HepG2 (cell line): Measurements from ENCODE around the gene ZBTB21. TPM values are rescaled to one million over a fixed set of nuclear protein-coding genes. Genes with fewer than 3 reads are reported as not detected.
A peak's percentile ranks its signal among the peaks of the same experiment; 100 is the strongest.

Source experiments
- ATAC-seq: fragments of 200-7000 bp; cut with Tn5 transposase; 3 replicates; pipeline ENCODE4 v1.9.1; 2020; ENCODE audit warnings: mild to moderate bottlenecking, moderate library complexity
- Bru-seq: library from RNA; stranded (reverse); fragments of 400-500 nt; gene quantifications from one replicate; lab custom pipeline; 2021; lab: Mats Ljungman, UMichigan
- BruChase-seq, 2 experiments: library from RNA; stranded (reverse); fragments of 400-500 nt; gene quantifications; one replicate each; lab custom pipeline; 2021; lab: Mats Ljungman, UMichigan
- BruUV-seq: library from RNA; stranded (reverse); fragments of 400-500 nt; replicated peaks from 2 replicates; lab custom pipeline; 2021; lab: Mats Ljungman, UMichigan
- CTCF ChIA-PET: fragments of 300-600 bp; formaldehyde crosslinking; extraction: SDS; loops from one replicate; lab custom pipeline; 2021; ENCODE audit warnings: low total read pairs, inconsistent platforms, low intra/inter-chr PET ratio; lab: Yijun Ruan, JAX
- POLR2A ChIA-PET: fragments of 350-600 bp; sonication (Branson Sonifier 250); formaldehyde crosslinking; loops from one replicate; lab custom pipeline; 2020; ENCODE audit warnings: antibody characterized with exemption, inconsistent platforms; lab: Yijun Ruan, JAX
- DNase-seq: peaks from one replicate; pipeline ENCODE4 v3.0.0-alpha.2; 2015; ENCODE audit warnings: low spot score
- FAIRE-seq: peaks from 3 replicates; lab custom pipeline; 2011; peaks lifted over from hg19 to GRCh38; lab: Jason Lieb, UNC
- H2AFZ ChIP-seq: one replicate; pipeline ENCODE4 v1.6.1; 2011; ENCODE audit warnings: low read length, inconsistent platforms
- H3K27ac ChIP-seq: fragments of 300-600 bp; 3 replicates; pipeline ENCODE4 v1.8.0; 2011; ENCODE audit warnings: mixed run types, mild to moderate bottlenecking, mixed read lengths, low read length, inconsistent platforms; ENCODE audit not compliant: insufficient read depth; ENCODE audit errors: extremely low read length
- H3K27me3 ChIP-seq, 2 experiments: fragments of 200-600 bp in 1 of 2; 2 replicates in 1 of 2; 3 replicates in 1 of 2; pipeline versions ENCODE4 v1.6.0 to v1.8.0; 2011; ENCODE audit warnings: low read length in 2 of 2, mild to moderate bottlenecking in 2 of 2, moderate library complexity in 2 of 2, inconsistent platforms in 1 of 2; ENCODE audit not compliant: insufficient read depth in 2 of 2, control insufficient read depth in 1 of 2
- H3K36me3 ChIP-seq, 2 experiments: fragments of 200-600 bp in 1 of 2; replicated peaks in 1 of 2; 2 replicates in 1 of 2; 3 replicates in 1 of 2; pipeline versions ENCODE4 v1.5.1 to v1.8.0; 2011; ENCODE audit warnings: low read length in 2 of 2, inconsistent platforms in 1 of 2; ENCODE audit not compliant: insufficient read depth in 2 of 2, control insufficient read depth in 1 of 2
- H3K4me1 ChIP-seq: 2 replicates; pipeline ENCODE4 v1.5.1; 2012; ENCODE audit warnings: low read length, inconsistent platforms; ENCODE audit not compliant: insufficient read depth
- H3K4me2 ChIP-seq: 2 replicates; pipeline ENCODE4 v1.6.0; 2011; ENCODE audit warnings: low read depth, low read length, inconsistent platforms
- H3K4me3 ChIP-seq, 3 experiments: fragments of 200-600 bp in 1 of 3; sonication (generic), shearing (Covaris generic) in 1 of 3; replicated peaks in 1 of 3; 2 replicates each; pipeline ENCODE4 v1.5.1; 2011 to 2016; ENCODE audit warnings: low read length in 3 of 3, inconsistent platforms in 2 of 3, low read depth in 2 of 3, mild to moderate bottlenecking in 2 of 3, control low read depth in 1 of 3, mixed read lengths in 1 of 3; ENCODE audit not compliant: insufficient read depth in 1 of 3
- H3K79me2 ChIP-seq: one replicate; pipeline ENCODE4 v1.6.1; 2011; ENCODE audit warnings: low read length, inconsistent platforms; ENCODE audit not compliant: insufficient read depth
- H3K9ac ChIP-seq: 2 replicates; pipeline ENCODE4 v1.6.0; 2011; ENCODE audit warnings: mild to moderate bottlenecking, low read depth, low read length, inconsistent platforms; ENCODE audit not compliant: insufficient read depth
- H3K9me3 ChIP-seq: 2 replicates; pipeline ENCODE4 v1.5.1; 2012; ENCODE audit warnings: mild to moderate bottlenecking, low read length
- H4K20me1 ChIP-seq: 2 replicates; pipeline ENCODE4 v1.6.0; 2011; ENCODE audit warnings: inconsistent platforms, mild to moderate bottlenecking, low read length, moderate library complexity; ENCODE audit not compliant: insufficient read depth
- GTF3A ChIP-seq: sonication (generic); formaldehyde crosslinking; conservative IDR thresholded peaks from 2 replicates; pipeline ENCODE4 v1.4.0; 2020; ENCODE audit warnings: mild to moderate bottlenecking, missing genetic modification reagents
- NFE2L2 ChIP-seq: fragments of 150-350 bp; IDR thresholded peaks from 2 replicates; pipeline ENCODE4 v1.6.1; 2014; ENCODE audit warnings: low read length
- PAWR ChIP-seq: sonication (generic); formaldehyde crosslinking; IDR thresholded peaks from 2 replicates; pipeline ENCODE4 v1.4.0; 2020; ENCODE audit warnings: missing genetic modification reagents, mild to moderate bottlenecking, borderline replicate concordance
- TBX3 ChIP-seq: fragments of 450-650 bp; IDR thresholded peaks from 2 replicates; pipeline ENCODE4 v1.6.1; 2017; ENCODE audit warnings: antibody characterized with exemption, mild to moderate bottlenecking, inconsistent platforms, borderline replicate concordance
- ZNF17 ChIP-seq: sonication (generic); formaldehyde crosslinking; IDR thresholded peaks from 2 replicates; pipeline ENCODE4 v1.5.0; 2020; ENCODE audit warnings: mild to moderate bottlenecking, missing genetic modification reagents
- ZNF263 ChIP-seq: sonication (generic); formaldehyde crosslinking; IDR thresholded peaks from 2 replicates; pipeline ENCODE4 v1.4.0; 2020; ENCODE audit warnings: missing genetic modification reagents
- ZNF329 ChIP-seq: sonication (generic); formaldehyde crosslinking; IDR thresholded peaks from 2 replicates; pipeline ENCODE4 v1.9.0; 2021; ENCODE audit warnings: low read depth, mild to moderate bottlenecking, missing genetic modification reagents
- ZSCAN20 ChIP-seq: sonication (generic); formaldehyde crosslinking; IDR thresholded peaks from 2 replicates; pipeline ENCODE4 v1.4.0; 2020; ENCODE audit warnings: missing genetic modification reagents, mild to moderate bottlenecking, borderline replicate concordance
- WGBS: methylation state at CpG from one replicate; pipeline ENCODE4 v1.1.6; 2017; ENCODE audit warnings: low lambda C conversion rate; 5-methylcytosine and 5-hydroxymethylcytosine counted together
- in situ Hi-C: cut with HindIII; loops from 2 replicates; pipeline ENCODE4 v1.10.0; 2017; ENCODE audit warnings: low pct_unique_long_range_greater_than_20kb; ENCODE audit not compliant: extremely low pct_ligation_motif_present
- intact Hi-C: fragments of 100-400 bp; cut with micrococcal nuclease; formaldehyde crosslinking; loops from one replicate; pipeline ENCODE4 v1.10.0; 2022; ENCODE audit not compliant: unreplicated experiment
- long read RNA-seq, 2 experiments: library from RNA in 1 of 2; library from polyadenylated mRNA in 1 of 2; stranded (forward) in 1 of 2; unstranded in 1 of 2; transcript quantifications; one replicate each; pipeline ENCODE4 v2.0.0, GENCODE V29; 2019 to 2022
- polyA minus RNA-seq, 3 experiments: library from RNA; depleted of rRNA, polyadenylated mRNA; stranded (reverse); fragments of >200 nt; gene quantifications; 2 replicates each; pipeline ENCODE4 v1.2.3, GENCODE V29; 2011; ENCODE audit warnings: low replicate concordance in 1 of 3
- polyA plus RNA-seq, 8 experiments: library from polyadenylated mRNA; depleted of rRNA in 3 of 8; stranded (reverse) in 7 of 8; unstranded in 1 of 8; fragments of >200 nt; fragmentation: Illumina TruSeq in 4 of 8; extraction: Trizol in 4 of 8; gene quantifications; 2 replicates each; pipeline versions ENCODE4 v1.2.1 to v1.2.3, GENCODE V29; 2011 to 2016; ENCODE audit warnings: low read depth in 4 of 8, missing spikeins in 1 of 8, mixed read lengths in 1 of 8; ENCODE audit not compliant: insufficient read depth in 1 of 8
- total RNA-seq, 5 experiments: library from RNA; depleted of rRNA; stranded (reverse); fragments of >200 nt; fragmentation: Illumina TruSeq; extraction: Trizol; gene quantifications; 2 replicates each; pipeline ENCODE4 v1.2.3, GENCODE V29; 2016; ENCODE audit warnings: low read depth in 1 of 5
- TF ChIP-seq, protein P1 (sequence below): sonication (generic); formaldehyde crosslinking; IDR thresholded peaks from 2 replicates; pipeline ENCODE4 v1.9.0; 2021; ENCODE audit warnings: missing genetic modification reagents, borderline replicate concordance
- TF ChIP-seq, protein P2 (sequence below): sonication (generic); formaldehyde crosslinking; IDR thresholded peaks from 2 replicates; pipeline ENCODE4 v1.4.0; 2020; ENCODE audit warnings: missing genetic modification reagents
- TF ChIP-seq, protein P3 (sequence below): sonication (generic); formaldehyde crosslinking; IDR thresholded peaks from 2 replicates; pipeline ENCODE4 v1.5.1; 2020; ENCODE audit warnings: mild to moderate bottlenecking, moderate library complexity, missing genetic modification reagents

The ZBTB21 gene
- total RNA-seq (2016; rRNA removed; fragmentation: Illumina TruSeq; extraction: Trizol) (6.1 and 7.7 TPM in 2 replicates), polyA plus RNA-seq (2011; rRNA removed) (2.5 and 4.5 TPM in 2 replicates), polyA minus RNA-seq (2011; rRNA and poly(A)+ RNA removed; ENCODE audit: low replicate concordance) (6.1 and 21.7 TPM in 2 replicates), Bru-seq, nascent RNA (percentile 78 among the genes with signal in this experiment), BruChase-seq, experiment 1, labeled RNA remaining after a 6-hour chase (percentile 79 among the genes with signal in this experiment), BruChase-seq, experiment 2, labeled RNA remaining after a 2-hour chase (percentile 86 among the genes with signal in this experiment)
- total RNA-seq (2016; cell fraction: cytosol; rRNA removed; fragmentation: Illumina TruSeq; extraction: Trizol; ENCODE audit: low read depth) = 0.97 and 1.3 TPM in 2 replicates
- total RNA-seq (2016; cell fraction: insoluble cytoplasmic fraction; rRNA removed; fragmentation: Illumina TruSeq; extraction: Trizol) = 5.5 and 8.3 TPM in 2 replicates
- total RNA-seq (2016; cell fraction: membrane; rRNA removed; fragmentation: Illumina TruSeq; extraction: Trizol) = 3.0 and 3.4 TPM in 2 replicates
- 8.5 and 10.3 TPM in 2 replicates for total RNA-seq (2016; cell fraction: nucleus; rRNA removed; fragmentation: Illumina TruSeq; extraction: Trizol)
- 1.6 and 2.3 TPM in 2 replicates for polyA plus RNA-seq (2011; cell fraction: cytosol; rRNA removed)
- 4.3 and 8.3 TPM in 2 replicates for polyA plus RNA-seq (2011; cell fraction: nucleus; rRNA removed)
- polyA plus RNA-seq (2012) = 3.7 and 5.1 TPM in 2 replicates
- 0.25 TPM in 2 replicates for polyA plus RNA-seq (2016; cell fraction: cytosol; fragmentation: Illumina TruSeq; extraction: Trizol; ENCODE audit: low read depth)
- 5.7 and 5.8 TPM in 2 replicates for polyA plus RNA-seq (2016; cell fraction: insoluble cytoplasmic fraction; fragmentation: Illumina TruSeq; extraction: Trizol; ENCODE audit: low read depth)
- polyA plus RNA-seq (2016; cell fraction: membrane; fragmentation: Illumina TruSeq; extraction: Trizol; ENCODE audit: low read depth) = 0.60 and 0.90 TPM in 2 replicates
- 8.0 and 9.0 TPM in 2 replicates for polyA plus RNA-seq (2016; cell fraction: nucleus; fragmentation: Illumina TruSeq; extraction: Trizol; ENCODE audit: insufficient read depth, low read depth)
- 4.0 and 6.0 TPM in 2 replicates for polyA minus RNA-seq (2011; cell fraction: cytosol; rRNA and poly(A)+ RNA removed)
- 14.5 and 16.0 TPM in 2 replicates for polyA minus RNA-seq (2011; cell fraction: nucleus; rRNA and poly(A)+ RNA removed)
- long read RNA-seq, experiment 1 = 0 reads
- long read RNA-seq, experiment 2, partial matches to known transcripts = 0 of 7 reads
- long read RNA-seq, experiment 2, other reads (novel, unspliced or antisense) = 7 of 7 reads

DNA sequence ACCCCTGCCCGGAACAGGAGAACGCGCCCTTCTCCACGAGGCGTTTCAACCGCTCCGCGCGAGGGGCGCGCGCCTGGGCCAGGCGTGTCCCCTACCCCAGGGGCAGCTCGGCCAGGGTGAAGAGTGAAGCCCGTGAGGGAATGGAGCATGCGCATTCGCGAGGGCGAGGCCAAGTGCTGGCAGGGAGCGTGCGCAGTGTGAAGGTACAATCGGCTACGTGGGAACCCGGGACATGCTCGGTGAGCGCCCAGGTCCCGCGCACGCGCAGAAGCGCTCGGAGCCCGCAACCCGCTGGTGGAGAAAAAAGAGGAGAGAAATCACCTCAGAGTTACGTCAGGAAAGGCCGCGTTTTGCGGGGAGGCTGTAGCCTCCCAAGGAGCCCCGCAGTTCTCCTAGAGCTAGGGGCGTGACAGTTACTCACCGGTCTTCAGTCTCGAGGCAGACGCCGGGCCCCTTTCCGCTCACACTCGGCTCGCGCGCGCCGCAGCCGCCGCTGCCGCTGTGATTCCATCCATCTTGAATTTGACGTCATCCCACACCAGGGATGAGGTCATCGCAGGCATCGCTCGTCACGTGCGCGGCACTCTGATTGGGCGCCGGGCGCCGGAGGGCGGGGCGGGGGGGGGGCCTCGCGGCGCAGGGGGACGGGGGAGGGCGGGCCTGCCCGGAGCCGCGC lies at the start of gene ZBTB21:
TSS of gene ZBTB21 (minus strand) at position 530 of the 676 bp plus-strand sequence. CDS start 16,265 bp downstream, outside the sequence.
- Histone ChIP-seq H3K79me2 (peaks cover 29% of the 10 kb centered on the region), H3K9me3 (0 out of 2 replicates have a peak, but pooled peaks cover 4% of the 10 kb centered on the region), H3K9ac (peak within 1 kb of the TSS; percentile 94), H3K4me2 (peak within 1 kb of the TSS; percentile 87), H4K20me1 (no peaks in the 10 kb centered on the region), H3K36me3 (peaks cover 0 to 7% of the 10 kb centered on the region in 2 experiments; a peak in 1 of 5 replicates), H3K4me3 (peak within 1 kb of the TSS; percentile 71 to 91 (median 78)), H3K4me1 (peaks cover 33% of the 10 kb centered on the region), H3K27me3 (no peaks in the 10 kb centered on the region), H2AFZ (peak within 1 kb of the TSS; percentile 49), H3K27ac (peak within 1 kb of the TSS; percentile 98)
- peak; percentile 96 for DNase-seq
- ChIA-PET POLR2A (interaction anchor here (0.7 to 1.0 kb wide), 4 partner anchors 11 to 84 kb away, joined by 3 to 4 read pairs (median 3); no protein-coding TSS in a partner anchor), CTCF (interaction anchor here (2.1 kb wide), 1 partner anchor 108 kb away, joined by 6 read pairs; no protein-coding TSS in a partner anchor)
- peak; percentile 62 for FAIRE-seq
- peak; percentile 87 for ATAC-seq
- intact Hi-C loops = no loop called here
- BruUV-seq = no TSS peak
- whole genome bisulfite sequencing = 2% methylated on average over 9 of the region's 75 CpGs
- in situ Hi-C loops = no loop called here
- TF ChIP-seq PAWR (CRISPR knock-in tag) (no peak), TBX3 (no peak), ZSCAN20 (no peak), ZNF329 (CRISPR knock-in tag) (0 out of 2 replicates have a peak, but pooled peaks have one; percentile 52), ZNF17 (CRISPR knock-in tag) (no peak), ZNF263 (CRISPR knock-in tag) (peak; percentile 32; the same call in 1 of the 2 replicates), GTF3A (CRISPR knock-in tag) (no peak), NFE2L2 (no peak)
- TF ChIP-seq, protein P1, sequence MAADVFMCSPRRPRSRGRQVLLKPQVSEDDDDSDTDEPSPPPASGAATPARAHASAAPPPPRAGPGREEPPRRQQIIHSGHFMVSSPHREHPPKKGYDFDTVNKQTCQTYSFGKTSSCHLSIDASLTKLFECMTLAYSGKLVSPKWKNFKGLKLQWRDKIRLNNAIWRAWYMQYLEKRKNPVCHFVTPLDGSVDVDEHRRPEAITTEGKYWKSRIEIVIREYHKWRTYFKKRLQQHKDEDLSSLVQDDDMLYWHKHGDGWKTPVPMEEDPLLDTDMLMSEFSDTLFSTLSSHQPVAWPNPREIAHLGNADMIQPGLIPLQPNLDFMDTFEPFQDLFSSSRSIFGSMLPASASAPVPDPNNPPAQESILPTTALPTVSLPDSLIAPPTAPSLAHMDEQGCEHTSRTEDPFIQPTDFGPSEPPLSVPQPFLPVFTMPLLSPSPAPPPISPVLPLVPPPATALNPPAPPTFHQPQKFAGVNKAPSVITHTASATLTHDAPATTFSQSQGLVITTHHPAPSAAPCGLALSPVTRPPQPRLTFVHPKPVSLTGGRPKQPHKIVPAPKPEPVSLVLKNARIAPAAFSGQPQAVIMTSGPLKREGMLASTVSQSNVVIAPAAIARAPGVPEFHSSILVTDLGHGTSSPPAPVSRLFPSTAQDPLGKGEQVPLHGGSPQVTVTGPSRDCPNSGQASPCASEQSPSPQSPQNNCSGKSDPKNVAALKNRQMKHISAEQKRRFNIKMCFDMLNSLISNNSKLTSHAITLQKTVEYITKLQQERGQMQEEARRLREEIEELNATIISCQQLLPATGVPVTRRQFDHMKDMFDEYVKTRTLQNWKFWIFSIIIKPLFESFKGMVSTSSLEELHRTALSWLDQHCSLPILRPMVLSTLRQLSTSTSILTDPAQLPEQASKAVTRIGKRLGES = no peak; the same call in 1 of the 2 replicates
- TF ChIP-seq, protein P2, sequence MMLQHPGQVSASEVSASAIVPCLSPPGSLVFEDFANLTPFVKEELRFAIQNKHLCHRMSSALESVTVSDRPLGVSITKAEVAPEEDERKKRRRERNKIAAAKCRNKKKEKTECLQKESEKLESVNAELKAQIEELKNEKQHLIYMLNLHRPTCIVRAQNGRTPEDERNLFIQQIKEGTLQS (CRISPR knock-in tag) = peak; percentile 80; the same call in 1 of the 2 replicates
- TF ChIP-seq, protein P3, sequence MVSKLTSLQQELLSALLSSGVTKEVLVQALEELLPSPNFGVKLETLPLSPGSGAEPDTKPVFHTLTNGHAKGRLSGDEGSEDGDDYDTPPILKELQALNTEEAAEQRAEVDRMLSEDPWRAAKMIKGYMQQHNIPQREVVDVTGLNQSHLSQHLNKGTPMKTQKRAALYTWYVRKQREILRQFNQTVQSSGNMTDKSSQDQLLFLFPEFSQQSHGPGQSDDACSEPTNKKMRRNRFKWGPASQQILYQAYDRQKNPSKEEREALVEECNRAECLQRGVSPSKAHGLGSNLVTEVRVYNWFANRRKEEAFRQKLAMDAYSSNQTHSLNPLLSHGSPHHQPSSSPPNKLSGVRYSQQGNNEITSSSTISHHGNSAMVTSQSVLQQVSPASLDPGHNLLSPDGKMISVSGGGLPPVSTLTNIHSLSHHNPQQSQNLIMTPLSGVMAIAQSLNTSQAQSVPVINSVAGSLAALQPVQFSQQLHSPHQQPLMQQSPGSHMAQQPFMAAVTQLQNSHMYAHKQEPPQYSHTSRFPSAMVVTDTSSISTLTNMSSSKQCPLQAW (CRISPR knock-in tag) = peak; percentile 50; the same call in 1 of the 2 replicates
